Spinal cord (tissue), 10 donors: ENCODE data around the gene DSCAML1. TPM values are rescaled to one million over a fixed set of nuclear protein-coding genes. Genes with fewer than 3 reads are reported as not detected.
A peak's percentile ranks its signal among the peaks of the same experiment; 100 is the strongest.
"Not testable (repeated sequence)": the region's sequence is repeated elsewhere in the genome, so short reads cannot be mapped to it uniquely, and the experiment has no call there.

ENCODE experiments used
- DNase-seq, 6 donors: peaks; one replicate each; pipeline versions ENCODE4 v3.0.0 to v3.0.0-alpha.2; 2013 to 2015; ENCODE audit warnings: low spot score in 6 of 6, low read depth in 4 of 6
- H3K27ac ChIP-seq: one replicate; pipeline ENCODE4 v1.5.1; 2013; ENCODE audit warnings: low read depth, low read length, control low read depth
- H3K27me3 ChIP-seq: one replicate; pipeline ENCODE4 v1.6.1; 2013; ENCODE audit warnings: low read length; ENCODE audit not compliant: control insufficient read depth, insufficient read depth
- H3K36me3 ChIP-seq: one replicate; pipeline ENCODE4 v1.6.1; 2013; ENCODE audit warnings: low read length; ENCODE audit not compliant: control insufficient read depth, insufficient read depth
- H3K4me1 ChIP-seq: one replicate; pipeline ENCODE4 v1.6.1; 2013; ENCODE audit warnings: low read length; ENCODE audit not compliant: control insufficient read depth, insufficient read depth
- H3K4me3 ChIP-seq: one replicate; pipeline ENCODE4 v1.5.1; 2013; ENCODE audit warnings: low read depth, low read length, control low read depth
- H3K9me3 ChIP-seq: one replicate; pipeline ENCODE4 v1.6.1; 2013; ENCODE audit warnings: low read length; ENCODE audit not compliant: control insufficient read depth, insufficient read depth
- WGBS: methylation state at CpG from one replicate; pipeline ENCODE4 v1.1.5; 2013; ENCODE audit warnings: missing lambda C conversion rate; ENCODE audit not compliant: insufficient coverage; 5-methylcytosine and 5-hydroxymethylcytosine counted together
- polyA plus RNA-seq, 2 donors: library from polyadenylated mRNA; unstranded; fragments of 120-200 nt; gene quantifications; one replicate each; pipeline ENCODE4 v1.2.1, GENCODE V29; 2013; ENCODE audit not compliant: insufficient read length in 2 of 2
- total RNA-seq, 2 donors: library from RNA; depleted of rRNA in 1 of 2; stranded (reverse); fragments of 120-200 nt in 1 of 2; fragments of >200 nt in 1 of 2; gene quantifications; one replicate each; pipeline versions ENCODE4 v1.2.3 to v1.2.4, GENCODE V29; 2013 to 2014
- donor health status: healthy.

The DSCAML1 gene
- total and polyA plus RNA-seq, 4 donors: 3.5 to 14.4 (median 8.2) TPM

DNA sequence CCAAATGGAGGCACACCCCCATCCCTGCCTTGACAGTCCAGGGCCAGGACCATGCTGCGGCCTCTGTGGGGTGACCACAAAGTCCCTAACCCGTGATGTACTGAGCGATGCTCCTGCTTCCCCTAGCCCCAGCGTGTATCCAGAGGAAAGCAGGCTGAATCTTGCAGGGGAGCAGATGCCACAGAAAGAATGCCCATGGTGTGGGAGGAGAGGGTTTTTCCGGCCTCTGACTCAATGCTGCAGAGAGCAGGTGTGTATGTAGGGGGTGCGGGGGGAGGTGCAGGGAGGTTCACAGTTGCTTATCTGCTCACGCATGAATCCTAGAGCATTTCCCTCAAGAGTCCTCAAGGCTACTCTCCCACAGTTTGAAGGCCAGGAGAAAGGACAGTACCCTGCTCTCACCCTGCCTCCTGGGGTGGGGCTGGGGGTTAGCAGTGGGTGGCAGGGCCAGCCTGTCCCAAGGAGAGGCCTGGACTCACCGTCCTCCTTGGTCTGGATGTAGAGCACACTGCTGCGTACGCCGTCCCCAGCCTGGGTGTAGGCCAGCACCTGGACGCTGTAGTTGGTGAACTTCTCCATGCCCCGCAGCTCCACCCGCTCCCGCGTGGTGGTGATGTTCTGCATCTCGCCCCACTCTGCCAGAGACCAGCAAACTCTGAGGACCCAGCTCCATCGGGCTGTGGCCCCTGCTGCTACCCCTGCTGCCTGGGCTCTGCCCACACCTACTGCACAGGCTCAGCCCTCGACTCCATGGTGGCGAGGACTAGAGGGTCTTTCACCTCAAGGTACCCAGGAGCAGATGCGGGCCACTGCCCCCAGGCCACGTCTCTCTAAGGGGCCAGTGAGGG is 338.5 kb downstream of the DSCAML1 start:
- no peaks in the 10 kb centered on the region for H3K27me3 ChIP-seq
- peaks cover 53% of the 10 kb centered on the region for H3K36me3 ChIP-seq
- peaks cover 9% of the 10 kb centered on the region for H3K9me3 ChIP-seq
- H3K4me3 ChIP-seq: no peak overlapping the region
- peaks cover 19% of the 10 kb centered on the region for H3K4me1 ChIP-seq
- no peak for DNase-seq
- no peak overlapping the region for H3K27ac ChIP-seq
- WGBS: 96% methylated on average over 20 of the region's 22 CpGs

DNA sequence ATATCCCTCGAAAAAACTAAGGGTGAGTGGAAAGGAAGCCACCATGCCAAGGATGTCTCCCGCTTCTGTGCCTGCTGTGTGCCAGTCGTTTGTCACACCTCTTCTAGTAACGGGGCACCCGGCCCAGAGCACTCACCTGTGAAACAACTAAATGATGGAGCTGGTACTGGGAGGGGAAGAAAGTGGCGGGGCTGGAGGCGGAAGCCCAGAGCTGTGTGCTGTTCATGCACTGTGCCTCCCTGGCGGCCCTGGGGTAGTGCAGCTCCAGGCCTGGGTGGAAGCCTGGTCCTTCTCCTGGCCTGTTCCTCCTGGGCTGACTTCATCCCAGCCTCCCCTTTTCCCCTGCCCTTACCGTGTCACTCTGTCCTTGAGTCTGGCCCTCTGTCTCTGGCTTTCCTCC is 339.2 kb downstream of the DSCAML1 start:
- Histone ChIP-seq H3K36me3 (peaks cover 49% of the 10 kb centered on the region), H3K9me3 (peaks cover 9% of the 10 kb centered on the region), H3K4me3 (no peak overlapping the region), H3K4me1 (peaks cover 17% of the 10 kb centered on the region), H3K27me3 (no peaks in the 10 kb centered on the region), H3K27ac (no peak overlapping the region)
- DNase-seq: no peak
- WGBS: 81% methylated on average over 8 of the region's 9 CpGs

DNA sequence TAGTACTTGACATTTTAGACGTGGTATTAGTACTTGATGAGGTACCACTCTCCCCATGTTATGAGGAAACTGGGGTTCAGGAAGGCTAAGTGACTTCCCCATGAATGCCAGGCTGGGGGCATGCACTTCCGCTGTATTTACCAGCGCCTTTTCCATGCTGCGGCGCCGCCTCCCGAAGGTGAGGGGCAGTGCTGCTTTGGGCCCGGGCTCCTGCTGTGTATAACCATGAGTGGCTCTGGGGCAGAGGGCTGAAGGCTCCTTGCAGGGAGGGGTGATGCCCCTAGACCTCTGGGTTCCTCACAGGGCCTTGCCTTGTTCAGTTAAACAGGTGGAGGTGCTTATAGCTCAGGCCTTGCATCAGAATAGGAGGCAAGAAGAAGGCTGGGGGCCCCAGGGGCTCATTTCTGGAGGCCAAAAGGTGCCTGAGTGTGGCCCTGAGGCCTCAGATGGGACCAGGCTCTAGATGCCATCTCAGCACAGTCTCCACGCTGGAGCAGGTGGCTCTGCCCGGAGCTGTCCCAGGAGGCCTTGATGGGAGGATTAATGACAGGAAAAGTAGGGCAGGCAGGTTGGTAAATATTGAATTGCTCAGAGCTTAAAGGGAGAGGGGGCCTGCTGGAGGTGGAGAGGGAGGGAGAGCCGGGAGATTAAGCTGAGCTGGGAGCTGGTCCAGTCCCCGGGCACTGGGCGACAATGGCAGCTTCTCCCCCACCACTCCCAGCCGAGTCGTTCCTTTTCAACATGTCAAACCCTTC is 339.8 kb downstream of the DSCAML1 start:
- Histone ChIP-seq H3K4me1 (peaks cover 14% of the 10 kb centered on the region), H3K9me3 (peaks cover 9% of the 10 kb centered on the region), H3K4me3 (no peak overlapping the region), H3K36me3 (peaks cover 46% of the 10 kb centered on the region), H3K27ac (no peak overlapping the region), H3K27me3 (no peaks in the 10 kb centered on the region)
- DNase-seq: peak in 1 of 6 donors; percentile 33
- 81% methylated on average over 11 of the region's 15 CpGs for WGBS

DNA sequence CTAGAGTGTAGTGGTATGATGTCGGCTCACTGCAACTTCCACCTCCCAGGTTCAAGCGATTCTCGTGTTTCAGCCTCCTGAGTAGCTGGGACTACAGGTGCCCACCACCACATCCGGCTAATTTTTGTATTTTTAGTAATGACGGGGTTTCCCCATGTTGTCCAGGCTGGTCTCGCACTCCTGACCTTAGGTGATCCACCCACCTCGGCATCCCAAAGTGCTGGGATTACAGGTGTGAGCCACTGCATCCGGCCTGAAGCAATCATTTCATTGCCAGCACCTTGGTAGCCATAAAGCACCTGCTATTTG is 340.3 kb downstream of the DSCAML1 start:
- WGBS: 98% methylated on average over 7 of the region's 8 CpGs
- not testable (repeated sequence) for H3K4me3 ChIP-seq, H3K9me3 ChIP-seq, H3K27me3 ChIP-seq, DNase-seq, H3K4me1 ChIP-seq, H3K27ac ChIP-seq
- H3K36me3 ChIP-seq: peaks cover 42% of the 10 kb centered on the region

DNA sequence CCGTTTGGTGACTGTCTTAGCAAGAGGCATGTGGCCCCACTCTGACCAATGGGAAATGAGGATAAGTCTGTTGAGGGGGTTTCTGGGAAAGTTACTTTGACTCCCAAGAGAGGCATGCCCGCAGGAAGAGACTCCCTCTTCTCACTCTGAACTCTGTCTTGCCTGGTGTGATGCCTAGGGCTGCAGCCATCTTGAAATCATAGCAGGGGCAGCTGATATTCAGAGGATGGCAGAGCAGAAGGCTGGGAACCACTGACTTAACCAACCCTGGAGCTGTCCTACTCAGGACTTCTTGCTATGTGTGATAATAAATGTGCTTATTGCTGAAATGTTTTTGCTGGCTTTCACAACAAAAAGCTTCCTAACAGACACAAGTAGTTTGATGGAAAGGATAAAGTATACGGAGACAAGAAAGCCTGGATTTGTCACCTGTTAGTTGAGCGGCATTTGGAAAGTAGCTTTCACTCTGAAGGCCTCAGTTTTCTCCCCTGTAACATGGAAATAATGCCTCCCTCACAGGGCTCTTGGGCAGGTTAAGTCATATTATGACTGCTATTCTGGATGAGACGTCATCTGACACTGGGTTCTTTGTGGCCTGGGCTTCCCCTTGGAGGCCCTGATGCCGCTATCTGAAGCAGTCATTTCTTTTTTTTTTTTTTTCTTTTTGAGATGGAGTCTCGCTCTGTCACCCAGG is 340.8 kb downstream of the DSCAML1 start:
- Histone ChIP-seq H3K9me3 (peaks cover 9% of the 10 kb centered on the region), H3K4me3 (no peak overlapping the region), H3K27ac (no peak overlapping the region), H3K27me3 (no peaks in the 10 kb centered on the region), H3K36me3 (peaks cover 37% of the 10 kb centered on the region), H3K4me1 (peaks cover 9% of the 10 kb centered on the region)
- DNase-seq: no peak
- WGBS: 93% methylated on average over 2 of the region's 7 CpGs

DNA sequence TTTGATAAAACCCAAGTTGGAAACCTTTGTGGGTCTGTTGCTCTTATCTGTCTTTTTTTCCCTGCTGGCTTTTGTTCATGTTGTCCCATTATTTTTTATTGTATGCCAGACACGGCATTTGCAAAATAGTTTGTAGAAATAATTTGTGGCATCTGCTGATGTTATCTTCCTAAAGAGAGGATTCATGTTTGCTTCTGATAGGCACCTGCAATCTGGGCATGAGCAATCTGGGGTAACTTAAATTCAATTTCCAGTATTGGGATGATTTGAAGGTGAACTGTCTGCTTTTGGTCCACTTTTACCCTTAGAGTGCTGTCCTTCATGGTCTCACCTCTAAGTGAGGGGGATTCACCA is 342.5 kb downstream of the DSCAML1 start:
- Histone ChIP-seq H3K27me3 (no peaks in the 10 kb centered on the region), H3K4me3 (no peak overlapping the region), H3K36me3 (peaks cover 33% of the 10 kb centered on the region), H3K9me3 (peaks cover 9% of the 10 kb centered on the region), H3K4me1 (peaks cover 9% of the 10 kb centered on the region), H3K27ac (no peak overlapping the region)
- no peak for DNase-seq
- 100% methylated on average over 1 of the region's 1 CpG for WGBS

DNA sequence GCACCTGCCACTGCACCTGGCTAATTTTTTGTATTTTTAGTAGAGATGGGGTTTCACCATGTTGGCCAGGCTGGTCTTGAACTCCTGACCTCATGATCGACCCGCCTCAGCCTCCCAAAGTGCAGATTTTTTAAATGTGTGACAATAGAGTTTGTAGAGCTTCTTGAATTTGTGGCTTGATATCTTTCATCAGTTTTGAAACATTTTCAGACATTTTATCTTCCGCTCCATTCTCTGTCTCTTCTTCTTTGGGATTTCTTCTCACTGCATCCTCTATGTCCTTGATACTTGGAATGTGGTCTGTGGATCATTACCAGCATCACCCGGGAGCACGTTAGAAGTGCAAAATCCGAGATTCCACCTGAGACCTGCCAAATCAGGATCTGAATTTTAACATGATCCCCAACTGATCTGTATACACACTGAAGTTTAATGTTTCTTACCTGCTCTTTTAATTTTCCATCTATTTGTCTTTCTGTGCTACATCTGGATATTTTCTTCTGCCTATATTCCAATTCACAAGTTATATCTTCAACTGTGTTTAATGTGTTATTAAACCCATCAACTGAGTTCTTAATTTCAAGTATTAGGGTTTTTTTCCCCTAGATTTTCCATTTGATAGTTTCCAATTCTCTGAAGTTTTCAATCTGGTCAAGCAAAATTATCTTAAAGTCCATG is 343.0 kb downstream of the DSCAML1 start:
- peaks cover 9% of the 10 kb centered on the region for H3K9me3 ChIP-seq
- H3K36me3 ChIP-seq: peaks cover 32% of the 10 kb centered on the region
- 90% methylated on average over 2 of the region's 6 CpGs for WGBS
- H3K27me3 ChIP-seq: no peaks in the 10 kb centered on the region
- no peak overlapping the region for H3K27ac ChIP-seq
- no peak overlapping the region for H3K4me3 ChIP-seq
- no peak for DNase-seq
- peaks cover 9% of the 10 kb centered on the region for H3K4me1 ChIP-seq

DNA sequence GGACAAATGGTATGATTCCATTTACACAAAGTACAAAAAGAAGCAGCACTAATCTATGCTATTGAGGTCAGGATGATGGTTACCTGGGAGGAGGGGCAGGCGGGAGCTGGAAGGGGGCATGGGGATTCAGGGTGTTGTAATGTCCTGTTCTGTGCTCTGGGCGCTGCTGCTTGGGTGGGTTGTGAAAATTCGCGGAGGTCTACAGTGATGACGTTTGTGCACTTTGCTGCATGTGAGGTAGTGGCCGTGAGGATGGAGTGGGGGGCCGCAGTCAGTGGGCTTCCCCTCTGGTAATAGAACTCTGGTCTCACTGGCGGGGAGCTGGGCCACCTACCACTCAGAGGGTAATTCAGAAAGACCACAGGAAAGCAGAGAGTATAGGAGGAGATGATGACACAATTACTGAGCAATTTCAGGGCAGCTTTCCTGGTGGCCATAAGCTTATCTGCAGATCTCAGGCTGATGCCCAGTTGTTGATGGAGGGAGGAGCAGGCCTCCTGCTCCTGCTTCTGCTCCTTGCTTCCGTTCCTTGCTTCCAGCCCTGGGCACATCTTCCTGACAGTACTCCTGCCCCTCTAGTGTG is 347.8 kb downstream of the DSCAML1 start:
- Histone ChIP-seq H3K27me3 (peaks cover 5% of the 10 kb centered on the region), H3K36me3 (peaks cover 16% of the 10 kb centered on the region), H3K4me1 (peaks cover 13% of the 10 kb centered on the region), H3K4me3 (no peak overlapping the region), H3K27ac (no peak overlapping the region), H3K9me3 (peaks cover 4% of the 10 kb centered on the region)
- no peak for DNase-seq
- WGBS: 89% methylated on average over 8 of the region's 9 CpGs
